ENCODE results near the gene ZNF23.

DNA sequence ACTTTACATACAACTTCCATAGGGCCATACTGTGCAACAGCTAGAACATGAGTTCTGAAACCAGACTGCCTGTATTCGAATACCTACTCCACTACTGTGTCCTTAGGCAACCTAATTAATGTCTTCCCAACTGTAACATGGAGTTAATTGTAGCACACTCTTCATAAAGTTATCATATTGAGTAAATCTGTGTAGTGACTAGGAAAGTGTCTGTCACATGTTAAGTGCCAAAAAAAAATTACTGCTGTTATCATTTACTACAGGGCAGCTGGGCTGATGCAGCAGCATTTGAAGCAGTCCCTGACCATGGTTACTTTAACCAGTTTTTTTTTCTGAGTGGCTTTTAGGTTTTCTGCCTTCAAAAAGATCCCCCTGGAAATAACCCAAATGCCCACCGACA lies 10.9 kb upstream of the ZNF23 start:
- no peak for TF ChIP-seq CTCF (IDR thresholded peaks at IDR 0.05)
- no peak for TF ChIP-seq POLR2A (IDR thresholded peaks at IDR 0.05)

Measured in right lobe of liver (tissue), 4 donors.